ENCODE results near the gene TSPAN2.

Gene TSPAN2

GRCh38 chr1:115113766-115114165, 24.5 kb upstream of the TSPAN2 start:
- DNase-seq (ENCODE audit: low spot score) = no peak

- peak; percentile 39 for DNase-seq (ENCODE audit: low spot score)
Measured at GRCh38 chr1:115112496-115113375, 23.4 kb upstream of the TSPAN2 start.

- DNase-seq (ENCODE audit: low spot score) = no peak
Measured at GRCh38 chr1:115107516-115108260, 18.4 kb upstream of the TSPAN2 start.

GRCh38 chr1:115105831-115106230, 16.5 kb upstream of the TSPAN2 start:
- DNase-seq (ENCODE audit: low spot score) = no peak

DNA sequence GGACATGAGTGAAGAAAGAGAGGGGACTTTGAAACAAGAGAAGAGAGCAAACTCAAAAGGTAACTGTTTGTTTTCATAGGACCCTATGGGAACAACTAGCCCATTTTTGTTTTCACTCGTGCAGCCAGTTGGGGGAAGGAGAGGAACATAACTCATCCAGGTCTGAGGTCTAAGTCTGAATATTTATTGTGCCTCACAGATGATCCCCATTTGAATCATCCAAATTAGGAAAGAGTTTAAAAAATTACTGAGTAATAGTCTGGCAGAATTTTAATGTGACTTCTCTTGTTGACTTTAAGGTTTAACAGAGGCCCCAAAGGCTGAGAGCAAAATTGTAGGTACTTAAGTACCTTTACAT, 10.4 kb upstream of the TSPAN2 start:
- DNase-seq (ENCODE audit: low spot score) = no peak

- DNase-seq (ENCODE audit: low spot score) = peak; percentile 65
Measured at GRCh38 chr1:115098979-115099692, 9.8 kb upstream of the TSPAN2 start.

GRCh38 chr1:115092175-115092574, 2.9 kb upstream of the TSPAN2 start:
- DNase-seq (ENCODE audit: low spot score) = no peak

DNA sequence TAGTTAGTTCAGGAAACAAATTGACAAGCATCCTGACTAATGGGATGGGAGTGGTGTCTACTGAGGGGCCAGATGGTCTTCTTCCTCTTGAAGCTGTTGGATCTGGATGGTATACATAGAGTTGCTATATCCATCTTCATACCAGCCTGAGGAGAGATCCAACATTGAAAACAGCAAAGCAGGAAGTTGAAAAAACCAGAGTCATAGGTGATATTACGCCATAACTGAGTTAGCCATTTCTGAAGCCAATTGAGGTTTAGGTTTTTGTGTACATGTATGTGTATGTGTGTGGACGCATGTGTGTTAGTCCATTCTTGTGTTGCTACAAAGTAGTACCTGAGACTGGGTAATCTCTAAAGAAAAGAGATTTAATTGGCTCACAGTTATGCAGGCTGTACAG, 2.3 kb upstream of the TSPAN2 start:
- no peak for DNase-seq (ENCODE audit: low spot score)

GRCh38 chr1:115090956-115091355, 1.7 kb upstream of the TSPAN2 start:
- DNase-seq (ENCODE audit: low spot score) = no peak

GRCh38 chr1:115090540-115090939, 1.2 kb upstream of the TSPAN2 start:
- DNase-seq (ENCODE audit: low spot score) = no peak

GRCh38 chr1:115090186-115090490, 835 bp upstream of the TSPAN2 start:
- DNase-seq (ENCODE audit: low spot score) = no peak

DNA sequence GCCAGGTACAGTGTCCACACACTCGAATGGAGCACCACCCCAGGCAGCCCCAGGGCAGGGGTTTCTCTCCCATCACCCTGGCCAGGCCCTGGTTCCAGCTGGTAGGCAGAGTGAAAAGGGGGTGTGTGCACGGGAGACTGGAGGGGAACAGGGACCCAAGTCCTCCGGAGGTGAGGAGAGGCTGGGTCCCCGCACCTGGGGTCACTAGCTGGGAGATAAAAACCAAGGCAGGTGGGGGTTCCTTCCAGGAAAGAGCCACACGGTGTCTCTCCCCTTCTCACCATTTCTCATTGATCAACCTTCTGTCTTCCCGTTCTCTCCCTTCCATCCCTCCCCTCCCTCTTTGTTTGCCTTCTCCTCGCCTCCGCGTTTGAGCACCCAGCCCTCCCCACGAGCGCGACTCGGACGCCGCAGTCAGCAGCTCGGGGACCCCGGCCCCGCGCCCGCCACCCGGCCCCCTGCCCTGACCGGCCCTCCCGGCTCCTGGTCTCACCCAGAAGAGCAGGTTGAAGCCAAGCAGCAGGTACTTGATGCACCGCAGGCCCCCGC, 358 bp downstream of the TSPAN2 start:
- DNase-seq (ENCODE audit: low spot score) = no peak

- DNase-seq (ENCODE audit: low spot score) = no peak
Measured at GRCh38 chr1:115088115-115088778, 1.1 kb downstream of the TSPAN2 start.

- no peak for DNase-seq (ENCODE audit: low spot score)
Measured at GRCh38 chr1:115086176-115086830, 3.0 kb downstream of the TSPAN2 start.

- DNase-seq (ENCODE audit: low spot score) = no peak
Measured at GRCh38 chr1:115084902-115085511, 4.3 kb downstream of the TSPAN2 start.

- DNase-seq (ENCODE audit: low spot score) = no peak
Measured at GRCh38 chr1:115082949-115083348, 6.4 kb downstream of the TSPAN2 start.

DNA sequence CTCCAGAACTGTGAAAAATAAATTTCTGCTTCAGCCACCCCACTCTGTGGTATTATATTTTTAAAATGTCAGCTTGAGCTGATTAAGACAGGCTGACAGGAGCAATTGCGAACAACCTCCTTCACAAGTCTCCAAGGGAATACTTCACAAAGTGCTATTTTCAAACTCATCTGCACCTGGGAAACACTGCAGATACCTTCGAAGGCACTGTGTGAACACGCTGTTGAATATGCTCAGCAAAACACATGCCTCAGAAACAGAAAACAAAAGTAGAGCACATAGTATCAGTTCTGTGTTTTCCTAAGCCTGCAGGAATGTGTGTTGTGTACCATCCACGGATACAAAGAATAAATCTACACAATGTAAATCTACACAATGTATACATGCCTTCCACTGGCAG, 10.6 kb downstream of the TSPAN2 start:
- no peak for DNase-seq (ENCODE audit: low spot score)

DNA sequence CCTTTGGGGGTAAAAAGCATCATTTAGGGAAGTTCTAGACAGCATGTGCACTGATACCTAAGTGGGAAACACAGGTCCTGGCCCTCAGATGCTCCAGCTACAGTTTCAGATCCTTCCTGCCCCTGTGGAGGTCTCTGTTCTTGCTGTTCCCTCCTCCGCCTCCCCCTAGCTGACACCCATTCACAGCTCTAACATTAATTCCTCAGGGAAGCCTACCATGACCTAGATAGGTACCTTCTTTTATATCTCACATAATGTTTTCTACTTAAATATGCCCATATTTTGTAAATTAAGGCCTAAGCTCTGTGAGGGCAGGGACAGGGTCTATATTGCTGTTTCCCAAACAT, 11.3 kb downstream of the TSPAN2 start:
- DNase-seq (ENCODE audit: low spot score) = no peak

GRCh38 chr1:115077286-115077983, 11.9 kb downstream of the TSPAN2 start:
- DNase-seq (ENCODE audit: low spot score) = no peak

GRCh38 chr1:115076384-115076915, 12.9 kb downstream of the TSPAN2 start:
- DNase-seq (ENCODE audit: low spot score) = no peak

Data from activated CD4-positive, alpha-beta T cell treated with anti-CD3 and anti-CD28 coated beads, Interleukin-2, Interleukin-4, amounts not matched to agents 100 ng/mL and 50 ng/mL, durations not matched to agents 16 hours and 8 hours (primary cell).